HepG2 (cell line): ENCODE data around the gene ZBTB21. TPM values are rescaled to one million over a fixed set of nuclear protein-coding genes. Genes with fewer than 3 reads are reported as not detected.

Source experiments
- BCL6 ChIP-seq: IDR thresholded peaks from 2 replicates; pipeline ENCODE4 v1.6.1; 2016; ENCODE audit warnings: missing genetic modification reagents, missing compliant biosample characterization
- KDM5B ChIP-seq: sonication (generic); formaldehyde crosslinking; IDR thresholded peaks from 2 replicates; pipeline ENCODE4 v1.4.0; 2020; ENCODE audit warnings: missing genetic modification reagents, mild to moderate bottlenecking, borderline replicate concordance
- KLF9 ChIP-seq: IDR thresholded peaks from 2 replicates; pipeline ENCODE4 v1.6.1; 2016; ENCODE audit warnings: low read depth
- MLLT10 ChIP-seq: sonication (generic); formaldehyde crosslinking; IDR thresholded peaks from 2 replicates; pipeline ENCODE4 v1.4.0; 2020; ENCODE audit warnings: missing genetic modification reagents
- MYC ChIP-seq: sonication (generic); formaldehyde crosslinking; IDR thresholded peaks from 2 replicates; pipeline ENCODE4 v1.9.0; 2021; ENCODE audit warnings: missing genetic modification reagents, borderline replicate concordance
- NFKBIZ ChIP-seq: IDR thresholded peaks from 2 replicates; pipeline ENCODE4 v1.6.1; 2018; ENCODE audit warnings: missing genetic modification reagents, missing compliant biosample characterization
- PRPF4 ChIP-seq: fragments of 200-400 bp; formaldehyde crosslinking; IDR thresholded peaks from 2 replicates; pipeline ENCODE4 v1.6.1; 2016; ENCODE audit warnings: low read length, low read depth; ENCODE audit not compliant: poor library complexity, severe bottlenecking
- RELA ChIP-seq: sonication (generic); formaldehyde crosslinking; IDR thresholded peaks from 2 replicates; pipeline ENCODE4 v1.4.0; 2020; ENCODE audit warnings: missing genetic modification reagents
- SIX4 ChIP-seq: sonication (generic); formaldehyde crosslinking; IDR thresholded peaks from 2 replicates; pipeline ENCODE4 v1.4.0; 2020; ENCODE audit warnings: missing genetic modification reagents
- TAF15 ChIP-seq: fragments of 200-400 bp; formaldehyde crosslinking; IDR thresholded peaks from one replicate; pipeline ENCODE4 v1.6.1; 2018; ENCODE audit warnings: mild to moderate bottlenecking, low read depth, low read length; ENCODE audit not compliant: poor library complexity, severe bottlenecking
- TRIM24 ChIP-seq: sonication (generic); formaldehyde crosslinking; IDR thresholded peaks from 2 replicates; pipeline ENCODE4 v1.8.0; 2022; ENCODE audit warnings: mild to moderate bottlenecking, missing genetic modification reagents
- ZBTB8A ChIP-seq: sonication (generic); formaldehyde crosslinking; IDR thresholded peaks from 2 replicates; pipeline ENCODE4 v1.4.0; 2020; ENCODE audit warnings: mild to moderate bottlenecking, low read depth, missing genetic modification reagents, borderline replicate concordance
- ZFP36L2 ChIP-seq: sonication (generic); formaldehyde crosslinking; IDR thresholded peaks from 2 replicates; pipeline ENCODE4 v1.4.0; 2020; ENCODE audit warnings: missing genetic modification reagents
- ZNF282 ChIP-seq: fragments of 450-650 bp; IDR thresholded peaks from 2 replicates; pipeline ENCODE4 v1.6.1; 2018; ENCODE audit not compliant: partially characterized antibody
- ZNF589 ChIP-seq: sonication (generic); formaldehyde crosslinking; conservative IDR thresholded peaks from 2 replicates; pipeline ENCODE4 v1.8.0; 2022; ENCODE audit warnings: mild to moderate bottlenecking, moderate library complexity, missing genetic modification reagents
- ZNF724P ChIP-seq: sonication (generic); formaldehyde crosslinking; IDR thresholded peaks from 2 replicates; pipeline ENCODE4 v1.8.0; 2022; ENCODE audit warnings: missing genetic modification reagents, borderline replicate concordance
- ZSCAN25 ChIP-seq: sonication (generic); formaldehyde crosslinking; IDR thresholded peaks from 2 replicates; pipeline ENCODE4 v1.8.0; 2022; ENCODE audit warnings: mild to moderate bottlenecking, missing genetic modification reagents
- polyA plus RNA-seq, 8 experiments: library from polyadenylated mRNA; depleted of rRNA in 3 of 8; stranded (reverse) in 7 of 8; unstranded in 1 of 8; fragments of >200 nt; fragmentation: Illumina TruSeq in 4 of 8; extraction: Trizol in 4 of 8; gene quantifications; 2 replicates each; pipeline versions ENCODE4 v1.2.1 to v1.2.3, GENCODE V29; 2011 to 2016; ENCODE audit warnings: low read depth in 4 of 8, missing spikeins in 1 of 8, mixed read lengths in 1 of 8; ENCODE audit not compliant: insufficient read depth in 1 of 8
- total RNA-seq, 5 experiments: library from RNA; depleted of rRNA; stranded (reverse); fragments of >200 nt; fragmentation: Illumina TruSeq; extraction: Trizol; gene quantifications; 2 replicates each; pipeline ENCODE4 v1.2.3, GENCODE V29; 2016; ENCODE audit warnings: low read depth in 1 of 5
- TF ChIP-seq, protein P1 (sequence below): sonication (generic); formaldehyde crosslinking; IDR thresholded peaks from 2 replicates; pipeline ENCODE4 v1.5.0; 2020; ENCODE audit warnings: missing genetic modification reagents
- TF ChIP-seq, protein P2 (sequence below): sonication (generic); formaldehyde crosslinking; IDR thresholded peaks from 2 replicates; pipeline ENCODE4 v1.4.0; 2020; ENCODE audit warnings: mild to moderate bottlenecking, missing genetic modification reagents
- TF ChIP-seq, protein P3 (sequence below): sonication (generic); formaldehyde crosslinking; IDR thresholded peaks from 2 replicates; pipeline ENCODE4 v1.5.1; 2020; ENCODE audit warnings: missing genetic modification reagents, mild to moderate bottlenecking, borderline replicate concordance
- TF ChIP-seq, protein P4 (sequence below): sonication (generic); formaldehyde crosslinking; IDR thresholded peaks from 2 replicates; pipeline ENCODE4 v1.5.1; 2020; ENCODE audit warnings: missing genetic modification reagents, mild to moderate bottlenecking, borderline replicate concordance

Gene ZBTB21
- total and polyA plus RNA-seq, 2 of the 13 experiments (the other 11 are each of a cell fraction or from before 2014, with no cell fraction given), result 4.5 to 6.1 TPM

DNA sequence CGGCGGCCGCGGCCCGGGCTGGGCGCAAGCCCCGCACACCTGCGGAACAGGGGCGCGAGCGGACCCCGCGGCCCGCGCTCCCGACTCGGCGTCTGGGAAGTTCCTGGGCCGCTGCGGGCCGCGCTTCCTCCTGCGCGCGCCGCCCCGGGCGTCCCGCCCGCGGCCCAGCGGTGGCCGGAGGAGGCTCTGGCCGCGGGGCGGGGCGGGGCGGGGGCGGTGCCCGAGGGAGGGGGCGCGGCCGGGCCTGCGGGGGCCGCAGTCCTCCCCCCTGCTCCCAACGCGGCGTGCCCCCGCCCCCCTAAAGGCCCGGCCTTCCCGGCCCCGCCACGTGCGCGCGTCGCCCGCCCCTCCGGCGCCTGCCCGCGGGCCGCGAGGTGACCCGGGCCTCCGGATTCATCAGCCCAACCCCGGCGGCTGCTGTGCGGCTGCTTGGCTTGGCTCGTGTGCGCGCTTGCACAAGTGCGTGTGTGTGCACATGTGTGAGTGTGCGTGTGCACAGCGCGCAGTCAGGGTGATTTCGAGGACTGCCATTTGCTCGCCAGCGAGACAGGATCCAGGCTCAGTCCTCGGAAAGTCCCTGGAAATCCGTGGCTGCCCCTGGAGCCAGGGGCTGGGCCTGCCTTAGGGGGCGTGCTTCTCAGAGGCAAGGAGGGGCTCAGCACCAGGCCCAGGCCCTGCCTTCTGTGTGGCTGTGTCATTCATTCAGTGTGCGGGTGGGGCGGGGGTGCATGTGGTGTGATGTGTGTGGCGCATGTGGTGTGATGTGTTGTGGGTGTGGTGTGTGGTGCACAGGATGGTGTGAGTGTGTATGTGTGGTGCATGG lies 56.1 kb downstream of the ZBTB21 start, which contains the start of gene C2CD2 (continued):
- TF ChIP-seq MYC (CRISPR knock-in tag), result peak; percentile 78
- no peak for TF ChIP-seq MLLT10
- no peak for TF ChIP-seq PRPF4
- TF ChIP-seq ZNF724P, result peak; percentile 87; the same call in 1 of the 2 replicates
- TF ChIP-seq KDM5B (CRISPR knock-in tag), result peak; percentile 78; the same call in 1 of the 2 replicates
- TF ChIP-seq RELA (CRISPR knock-in tag), result no peak
- no peak for TF ChIP-seq ZFP36L2 (CRISPR knock-in tag)
- peak; percentile 74 for TF ChIP-seq ZSCAN25 (CRISPR knock-in tag)
- TF ChIP-seq KLF9 (CRISPR knock-in tag), result no peak
- TF ChIP-seq TRIM24 (CRISPR knock-in tag), result no peak
- TF ChIP-seq TAF15, result no peak
- no peak for TF ChIP-seq SIX4
- no peak for TF ChIP-seq ZNF589 (CRISPR knock-in tag)
- TF ChIP-seq, protein P1, sequence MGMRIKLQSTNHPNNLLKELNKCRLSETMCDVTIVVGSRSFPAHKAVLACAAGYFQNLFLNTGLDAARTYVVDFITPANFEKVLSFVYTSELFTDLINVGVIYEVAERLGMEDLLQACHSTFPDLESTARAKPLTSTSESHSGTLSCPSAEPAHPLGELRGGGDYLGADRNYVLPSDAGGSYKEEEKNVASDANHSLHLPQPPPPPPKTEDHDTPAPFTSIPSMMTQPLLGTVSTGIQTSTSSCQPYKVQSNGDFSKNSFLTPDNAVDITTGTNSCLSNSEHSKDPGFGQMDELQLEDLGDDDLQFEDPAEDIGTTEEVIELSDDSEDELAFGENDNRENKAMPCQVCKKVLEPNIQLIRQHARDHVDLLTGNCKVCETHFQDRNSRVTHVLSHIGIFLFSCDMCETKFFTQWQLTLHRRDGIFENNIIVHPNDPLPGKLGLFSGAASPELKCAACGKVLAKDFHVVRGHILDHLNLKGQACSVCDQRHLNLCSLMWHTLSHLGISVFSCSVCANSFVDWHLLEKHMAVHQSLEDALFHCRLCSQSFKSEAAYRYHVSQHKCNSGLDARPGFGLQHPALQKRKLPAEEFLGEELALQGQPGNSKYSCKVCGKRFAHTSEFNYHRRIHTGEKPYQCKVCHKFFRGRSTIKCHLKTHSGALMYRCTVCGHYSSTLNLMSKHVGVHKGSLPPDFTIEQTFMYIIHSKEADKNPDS, result no peak
- TF ChIP-seq, protein P2, sequence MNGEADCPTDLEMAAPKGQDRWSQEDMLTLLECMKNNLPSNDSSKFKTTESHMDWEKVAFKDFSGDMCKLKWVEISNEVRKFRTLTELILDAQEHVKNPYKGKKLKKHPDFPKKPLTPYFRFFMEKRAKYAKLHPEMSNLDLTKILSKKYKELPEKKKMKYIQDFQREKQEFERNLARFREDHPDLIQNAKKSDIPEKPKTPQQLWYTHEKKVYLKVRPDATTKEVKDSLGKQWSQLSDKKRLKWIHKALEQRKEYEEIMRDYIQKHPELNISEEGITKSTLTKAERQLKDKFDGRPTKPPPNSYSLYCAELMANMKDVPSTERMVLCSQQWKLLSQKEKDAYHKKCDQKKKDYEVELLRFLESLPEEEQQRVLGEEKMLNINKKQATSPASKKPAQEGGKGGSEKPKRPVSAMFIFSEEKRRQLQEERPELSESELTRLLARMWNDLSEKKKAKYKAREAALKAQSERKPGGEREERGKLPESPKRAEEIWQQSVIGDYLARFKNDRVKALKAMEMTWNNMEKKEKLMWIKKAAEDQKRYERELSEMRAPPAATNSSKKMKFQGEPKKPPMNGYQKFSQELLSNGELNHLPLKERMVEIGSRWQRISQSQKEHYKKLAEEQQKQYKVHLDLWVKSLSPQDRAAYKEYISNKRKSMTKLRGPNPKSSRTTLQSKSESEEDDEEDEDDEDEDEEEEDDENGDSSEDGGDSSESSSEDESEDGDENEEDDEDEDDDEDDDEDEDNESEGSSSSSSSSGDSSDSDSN (CRISPR knock-in tag), result peak; percentile 10; the same call in 1 of the 2 replicates
- TF ChIP-seq NFKBIZ (CRISPR knock-in tag), result no peak
- TF ChIP-seq BCL6, result peak; percentile 57; the same call in 1 of the 2 replicates
- TF ChIP-seq ZBTB8A (CRISPR knock-in tag), result no peak
- TF ChIP-seq, protein P3, sequence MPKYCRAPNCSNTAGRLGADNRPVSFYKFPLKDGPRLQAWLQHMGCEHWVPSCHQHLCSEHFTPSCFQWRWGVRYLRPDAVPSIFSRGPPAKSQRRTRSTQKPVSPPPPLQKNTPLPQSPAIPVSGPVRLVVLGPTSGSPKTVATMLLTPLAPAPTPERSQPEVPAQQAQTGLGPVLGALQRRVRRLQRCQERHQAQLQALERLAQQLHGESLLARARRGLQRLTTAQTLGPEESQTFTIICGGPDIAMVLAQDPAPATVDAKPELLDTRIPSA, result no peak
- TF ChIP-seq ZNF282, result no peak
- TF ChIP-seq, protein P4, sequence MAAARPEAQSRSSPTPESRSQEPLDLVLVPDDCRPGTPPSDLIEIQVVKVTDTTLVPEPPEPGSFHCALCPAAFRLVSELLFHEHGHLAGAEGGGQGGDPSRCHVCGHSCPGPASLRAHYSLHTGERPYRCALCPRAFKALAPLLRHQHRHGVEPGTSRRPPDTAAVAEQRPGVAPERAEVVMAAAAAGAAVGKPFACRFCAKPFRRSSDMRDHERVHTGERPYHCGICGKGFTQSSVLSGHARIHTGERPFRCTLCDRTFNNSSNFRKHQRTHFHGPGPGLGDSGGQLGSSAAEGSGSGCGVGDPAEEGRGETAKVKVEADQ (CRISPR knock-in tag), result peak; percentile 90; the same call in 1 of the 2 replicates
